Measurements from ENCODE around the gene TNC. TPM values are rescaled to one million over a fixed set of nuclear protein-coding genes. Genes with fewer than 3 reads are reported as not detected.

Gene TNC
- total and polyA plus RNA-seq, 3 donors from 2014 or later = 3.3 to 44.0 (median 3.5) TPM

DNA sequence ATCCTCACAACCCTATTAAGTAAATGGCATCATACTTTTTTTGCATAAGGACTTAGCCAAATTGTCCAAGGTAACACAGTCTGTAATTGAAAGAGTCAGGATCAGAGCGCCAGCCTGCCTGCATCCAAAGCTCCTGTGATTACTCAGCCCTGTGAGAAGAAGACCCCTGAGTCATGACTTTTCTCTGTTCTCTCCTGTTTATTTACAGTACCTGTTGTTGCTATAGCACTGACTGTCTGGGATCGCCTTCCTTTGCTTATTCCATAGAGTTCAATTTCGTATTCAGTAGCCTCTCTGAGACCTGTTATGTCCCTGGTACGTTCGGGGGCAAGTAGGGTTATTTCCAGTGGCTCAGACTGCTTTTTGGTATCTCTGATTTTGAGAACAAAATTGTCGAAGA lies 71.8 kb downstream of the TNC start:
- intact Hi-C loops (cut with DNase I; ENCODE audit: low total_unique reads) = no loop called here
- WGBS, 2 donors = 74 to 75% methylated on average over 6 of the region's 6 CpGs
- H3K4me1 ChIP-seq = no peaks in the 10 kb centered on the region
- H3K36me3 ChIP-seq (ENCODE audit: low read depth, missing control alignments) = no peaks in the 10 kb centered on the region
- DNase-seq = no peak
- H3K27me3 ChIP-seq = no peaks in the 10 kb centered on the region
- H3K9me3 ChIP-seq = no peaks in the 10 kb centered on the region
- H3K4me3 ChIP-seq = no peak overlapping the region
- no peak overlapping the region for H3K27ac ChIP-seq
- TF ChIP-seq POLR2A (IDR thresholded peaks at IDR 0.05) = no peak
- TF ChIP-seq, protein P1, sequence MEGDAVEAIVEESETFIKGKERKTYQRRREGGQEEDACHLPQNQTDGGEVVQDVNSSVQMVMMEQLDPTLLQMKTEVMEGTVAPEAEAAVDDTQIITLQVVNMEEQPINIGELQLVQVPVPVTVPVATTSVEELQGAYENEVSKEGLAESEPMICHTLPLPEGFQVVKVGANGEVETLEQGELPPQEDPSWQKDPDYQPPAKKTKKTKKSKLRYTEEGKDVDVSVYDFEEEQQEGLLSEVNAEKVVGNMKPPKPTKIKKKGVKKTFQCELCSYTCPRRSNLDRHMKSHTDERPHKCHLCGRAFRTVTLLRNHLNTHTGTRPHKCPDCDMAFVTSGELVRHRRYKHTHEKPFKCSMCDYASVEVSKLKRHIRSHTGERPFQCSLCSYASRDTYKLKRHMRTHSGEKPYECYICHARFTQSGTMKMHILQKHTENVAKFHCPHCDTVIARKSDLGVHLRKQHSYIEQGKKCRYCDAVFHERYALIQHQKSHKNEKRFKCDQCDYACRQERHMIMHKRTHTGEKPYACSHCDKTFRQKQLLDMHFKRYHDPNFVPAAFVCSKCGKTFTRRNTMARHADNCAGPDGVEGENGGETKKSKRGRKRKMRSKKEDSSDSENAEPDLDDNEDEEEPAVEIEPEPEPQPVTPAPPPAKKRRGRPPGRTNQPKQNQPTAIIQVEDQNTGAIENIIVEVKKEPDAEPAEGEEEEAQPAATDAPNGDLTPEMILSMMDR (IDR thresholded peaks at IDR 0.05) = no peak

DNA sequence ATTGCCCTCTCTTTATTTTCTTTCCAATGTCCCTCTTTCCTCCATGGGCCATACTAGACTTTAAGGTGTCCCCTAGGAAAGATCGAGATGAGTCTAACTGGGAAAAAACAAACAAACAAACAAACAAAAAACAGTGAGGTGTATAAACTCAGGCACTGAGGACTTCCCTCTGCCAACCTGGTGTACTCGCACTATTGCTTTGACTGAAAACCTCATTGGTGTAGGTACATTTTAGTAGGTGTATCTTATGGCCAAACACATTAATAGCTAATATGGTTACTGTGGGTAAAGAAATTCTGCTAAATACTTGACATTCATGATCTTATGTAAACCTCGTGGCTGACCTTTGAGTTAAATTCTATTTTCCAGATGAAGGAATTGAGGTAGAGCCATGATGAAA lies 74.3 kb downstream of the TNC start:
- WGBS, 2 donors = 91 to 93% methylated on average over 3 of the region's 3 CpGs
- H3K4me1 ChIP-seq = no peaks in the 10 kb centered on the region
- H3K4me3 ChIP-seq = no peak overlapping the region
- H3K27me3 ChIP-seq = no peaks in the 10 kb centered on the region
- no peaks in the 10 kb centered on the region for H3K9me3 ChIP-seq
- H3K36me3 ChIP-seq (ENCODE audit: low read depth, missing control alignments) = no peaks in the 10 kb centered on the region
- no peak overlapping the region for H3K27ac ChIP-seq
- TF ChIP-seq, protein P1 (IDR thresholded peaks at IDR 0.05) = no peak
- TF ChIP-seq POLR2A (IDR thresholded peaks at IDR 0.05) = no peak
- intact Hi-C loops (cut with DNase I; ENCODE audit: low total_unique reads) = no loop called here
- DNase-seq = no peak

DNA sequence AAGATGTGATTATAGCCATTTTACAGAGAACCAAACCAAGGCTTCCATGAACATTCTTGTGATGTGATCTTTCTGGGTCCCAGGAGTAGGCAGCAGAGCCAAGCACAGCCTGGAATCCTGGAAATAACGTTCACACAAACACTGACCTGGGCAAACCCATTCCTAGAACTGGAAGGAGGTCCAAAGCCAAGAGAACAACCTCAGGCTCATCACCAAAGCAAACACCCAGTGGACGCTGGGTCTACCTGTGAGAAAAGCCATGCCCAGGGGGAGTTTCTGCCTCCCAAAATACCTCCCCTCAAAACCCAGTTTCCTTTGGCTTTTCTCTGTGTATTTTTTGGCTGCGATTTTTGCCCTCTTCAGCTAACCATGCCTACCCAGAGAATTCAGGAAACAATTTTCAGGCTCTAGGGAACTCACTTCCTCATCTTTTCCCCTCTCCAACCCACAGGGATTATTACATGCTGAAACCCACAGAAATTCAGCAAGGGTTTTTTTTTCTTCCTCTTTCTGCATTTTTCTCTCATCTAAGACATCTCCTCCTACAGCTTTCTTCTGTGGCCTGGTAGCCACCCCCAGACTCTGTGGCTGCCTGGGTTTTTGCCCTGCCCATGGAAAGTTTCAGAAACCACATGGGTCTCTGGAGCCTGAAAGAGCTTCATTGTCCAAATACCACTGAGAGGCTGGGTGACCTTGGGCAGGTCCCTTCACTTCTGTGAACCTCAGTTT lies 75.0 kb downstream of the TNC start:
- 46 to 55% methylated on average over 3 of the region's 3 CpGs for WGBS, 2 donors
- H3K27ac ChIP-seq = no peak overlapping the region

DNA sequence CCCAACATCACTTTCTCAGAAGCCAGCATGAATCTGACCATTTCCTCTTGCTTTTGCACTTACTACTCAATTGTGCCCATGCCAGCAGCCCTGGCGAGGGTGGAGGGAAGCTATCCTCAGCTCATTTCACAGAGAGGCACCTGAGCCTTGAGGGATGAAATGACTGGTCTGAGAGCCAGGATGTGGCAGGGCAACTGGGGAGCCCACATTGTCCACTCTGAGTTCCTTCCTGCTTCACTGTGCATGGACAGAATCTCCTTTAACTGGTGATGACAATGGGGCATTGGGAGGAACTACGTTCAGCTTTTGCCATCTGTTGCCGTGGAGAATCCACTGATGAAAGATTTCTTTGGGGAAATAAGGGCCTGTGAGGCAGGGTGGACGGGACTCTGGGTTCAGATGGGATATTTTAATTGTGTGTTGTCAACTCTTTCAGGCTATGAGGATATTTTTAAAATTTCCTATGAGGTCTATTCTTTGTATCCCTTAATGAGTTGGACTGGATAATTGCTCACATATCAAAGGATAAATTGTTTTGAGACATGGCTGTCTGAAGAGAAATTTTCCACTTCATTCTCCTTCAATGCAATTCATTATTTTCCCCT lies 78.3 kb downstream of the TNC start:
- TF ChIP-seq POLR2A (IDR thresholded peaks at IDR 0.05) = no peak
- TF ChIP-seq, protein P1 (IDR thresholded peaks at IDR 0.05) = no peak
- Histone ChIP-seq H3K36me3 (ENCODE audit: low read depth, missing control alignments) (no peaks in the 10 kb centered on the region), H3K27me3 (no peaks in the 10 kb centered on the region), H3K9me3 (no peaks in the 10 kb centered on the region), H3K4me3 (no peak overlapping the region), H3K4me1 (no peaks in the 10 kb centered on the region), H3K27ac (no peak overlapping the region)
- WGBS, 2 donors = 90 to 91% methylated on average over 4 of the region's 4 CpGs
- DNase-seq = no peak
- intact Hi-C loops (cut with DNase I; ENCODE audit: low total_unique reads) = no loop called here

More for the DNA sequence above, 75.0 kb downstream of the TNC start:
- Histone ChIP-seq H3K4me1 (no peaks in the 10 kb centered on the region), H3K36me3 (ENCODE audit: low read depth, missing control alignments) (no peaks in the 10 kb centered on the region), H3K9me3 (no peaks in the 10 kb centered on the region), H3K27me3 (no peaks in the 10 kb centered on the region), H3K4me3 (no peak overlapping the region)
- no peak for TF ChIP-seq POLR2A (IDR thresholded peaks at IDR 0.05)
- DNase-seq = no peak
- intact Hi-C loops (cut with DNase I; ENCODE audit: low total_unique reads) = no loop called here

DNA sequence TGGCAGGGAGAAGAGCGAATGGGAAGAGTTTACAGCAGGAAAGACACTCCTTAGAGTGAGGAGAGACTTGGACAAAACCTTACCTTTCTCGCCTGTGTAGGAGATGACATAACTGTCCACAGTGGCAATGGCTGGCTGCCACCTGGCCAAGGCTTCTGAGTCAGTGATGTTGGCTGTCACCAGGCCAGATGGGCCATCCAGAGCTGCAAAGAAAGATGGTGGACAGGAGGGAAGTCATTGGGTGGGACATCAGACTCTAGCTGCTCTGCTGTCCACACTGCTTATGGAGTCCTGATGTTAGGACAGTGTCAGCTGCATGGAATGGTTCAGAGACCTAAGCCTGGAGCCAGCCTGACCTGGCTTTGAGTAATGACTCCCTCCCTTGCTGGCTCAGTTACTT lies 79.8 kb downstream of the TNC start:
- Histone ChIP-seq H3K9me3 (no peaks in the 10 kb centered on the region), H3K27ac (no peak overlapping the region), H3K36me3 (ENCODE audit: low read depth, missing control alignments) (no peaks in the 10 kb centered on the region), H3K4me1 (no peaks in the 10 kb centered on the region), H3K27me3 (no peaks in the 10 kb centered on the region), H3K4me3 (no peak overlapping the region)
- intact Hi-C loops (cut with DNase I; ENCODE audit: low total_unique reads) = no loop called here
- TF ChIP-seq, protein P1 (IDR thresholded peaks at IDR 0.05) = no peak
- no peak for TF ChIP-seq POLR2A (IDR thresholded peaks at IDR 0.05)
- DNase-seq = no peak
- WGBS, 2 donors = 97 to 100% methylated on average over 2 of the region's 2 CpGs
